ENCODE data around the gene IL17RB. TPM values are rescaled to one million over a fixed set of nuclear protein-coding genes. Genes with fewer than 3 reads are reported as not detected.

IL17RB gene
- total RNA-seq, 4 donors from 2014 or later, result 0.71 to 2.5 (median 1.6) TPM

DNA sequence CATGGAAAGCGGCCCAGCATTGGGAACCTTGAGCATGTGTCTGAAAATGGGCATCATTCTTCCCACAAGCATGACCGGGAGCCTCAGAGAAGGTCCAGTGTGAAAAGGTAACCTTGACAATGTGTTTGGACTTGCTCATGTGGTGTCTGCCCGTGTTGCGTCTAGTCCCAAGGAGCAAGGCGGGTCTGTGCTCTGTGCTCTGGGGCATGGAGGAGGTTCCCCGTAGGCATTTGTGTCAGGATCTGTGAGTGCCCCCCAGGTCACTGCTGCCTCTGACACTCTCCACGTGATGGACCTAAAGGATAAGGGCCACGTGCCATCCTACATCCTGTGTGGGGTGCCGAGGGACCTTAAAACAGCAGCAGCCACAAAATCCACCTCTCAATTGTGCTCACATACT lies 45.0 kb upstream of the IL17RB start:
- no peak for TF ChIP-seq POLR2A (IDR thresholded peaks at IDR 0.05)
- TF ChIP-seq, protein P1, sequence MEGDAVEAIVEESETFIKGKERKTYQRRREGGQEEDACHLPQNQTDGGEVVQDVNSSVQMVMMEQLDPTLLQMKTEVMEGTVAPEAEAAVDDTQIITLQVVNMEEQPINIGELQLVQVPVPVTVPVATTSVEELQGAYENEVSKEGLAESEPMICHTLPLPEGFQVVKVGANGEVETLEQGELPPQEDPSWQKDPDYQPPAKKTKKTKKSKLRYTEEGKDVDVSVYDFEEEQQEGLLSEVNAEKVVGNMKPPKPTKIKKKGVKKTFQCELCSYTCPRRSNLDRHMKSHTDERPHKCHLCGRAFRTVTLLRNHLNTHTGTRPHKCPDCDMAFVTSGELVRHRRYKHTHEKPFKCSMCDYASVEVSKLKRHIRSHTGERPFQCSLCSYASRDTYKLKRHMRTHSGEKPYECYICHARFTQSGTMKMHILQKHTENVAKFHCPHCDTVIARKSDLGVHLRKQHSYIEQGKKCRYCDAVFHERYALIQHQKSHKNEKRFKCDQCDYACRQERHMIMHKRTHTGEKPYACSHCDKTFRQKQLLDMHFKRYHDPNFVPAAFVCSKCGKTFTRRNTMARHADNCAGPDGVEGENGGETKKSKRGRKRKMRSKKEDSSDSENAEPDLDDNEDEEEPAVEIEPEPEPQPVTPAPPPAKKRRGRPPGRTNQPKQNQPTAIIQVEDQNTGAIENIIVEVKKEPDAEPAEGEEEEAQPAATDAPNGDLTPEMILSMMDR (IDR thresholded peaks at IDR 0.05), result no peak

DNA sequence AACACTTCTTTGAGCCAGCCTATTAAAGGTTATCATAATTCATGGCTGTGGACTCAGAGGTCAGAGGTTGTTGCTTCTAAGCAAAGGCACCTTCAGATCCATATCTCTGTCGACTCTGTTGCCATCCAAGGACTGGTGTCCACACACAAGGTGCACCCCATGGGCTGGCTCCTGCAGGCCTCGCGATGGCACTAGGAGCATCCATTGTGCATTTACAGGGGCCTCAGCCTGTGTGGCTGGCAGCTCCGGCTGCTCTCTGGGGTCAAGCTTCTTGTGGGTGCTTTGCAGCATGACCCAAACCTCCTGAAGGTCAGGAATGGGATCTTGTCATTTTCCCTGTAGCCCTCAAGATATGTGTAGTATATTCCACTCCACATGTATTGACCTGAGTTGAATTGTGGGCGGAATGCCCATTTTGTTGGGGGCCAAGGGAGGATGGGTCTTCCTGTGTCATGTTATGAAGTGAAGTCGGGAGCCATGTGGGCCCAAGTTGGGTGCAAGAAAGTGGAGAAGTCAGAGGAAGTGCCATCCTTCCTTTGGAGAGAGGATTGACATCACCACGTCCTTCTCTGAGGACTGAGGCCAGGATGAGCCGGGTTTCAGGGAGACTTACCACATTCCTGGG lies 44.0 kb upstream of the IL17RB start:
- no peak for DNase-seq
- peaks cover 6 to 14% of the 10 kb centered on the region in 2 donors for H3K4me1 ChIP-seq
- intact Hi-C loops (cut with DNase I), result no loop called here
- 93 to 96% methylated on average over 8 of the region's 8 CpGs for WGBS, 2 donors
- H3K27ac ChIP-seq, result no peak overlapping the region
- no peaks in the 10 kb centered on the region for H3K36me3 ChIP-seq
- H3K4me3 ChIP-seq (replicated peaks in 1 of 3), result no peak overlapping the region
- no peak for TF ChIP-seq POLR2A (IDR thresholded peaks at IDR 0.05)
- TF ChIP-seq, protein P1 (IDR thresholded peaks at IDR 0.05), result no peak
- H3K27me3 ChIP-seq, result no peaks in the 10 kb centered on the region
- H3K9me3 ChIP-seq, result no peaks in the 10 kb centered on the region

More for the DNA sequence above, 45.0 kb upstream of the IL17RB start:
- DNase-seq, result no peak
- intact Hi-C loops (cut with DNase I), result no loop called here
- Histone ChIP-seq H3K27me3 (no peaks in the 10 kb centered on the region), H3K36me3 (no peaks in the 10 kb centered on the region), H3K27ac (no peak overlapping the region), H3K4me1 (peaks cover 6 to 14% of the 10 kb centered on the region in 2 donors), H3K9me3 (no peaks in the 10 kb centered on the region), H3K4me3 (replicated peaks in 1 of 3) (no peak overlapping the region)
- 95 to 98% methylated on average over 9 of the region's 9 CpGs for WGBS, 2 donors

DNA sequence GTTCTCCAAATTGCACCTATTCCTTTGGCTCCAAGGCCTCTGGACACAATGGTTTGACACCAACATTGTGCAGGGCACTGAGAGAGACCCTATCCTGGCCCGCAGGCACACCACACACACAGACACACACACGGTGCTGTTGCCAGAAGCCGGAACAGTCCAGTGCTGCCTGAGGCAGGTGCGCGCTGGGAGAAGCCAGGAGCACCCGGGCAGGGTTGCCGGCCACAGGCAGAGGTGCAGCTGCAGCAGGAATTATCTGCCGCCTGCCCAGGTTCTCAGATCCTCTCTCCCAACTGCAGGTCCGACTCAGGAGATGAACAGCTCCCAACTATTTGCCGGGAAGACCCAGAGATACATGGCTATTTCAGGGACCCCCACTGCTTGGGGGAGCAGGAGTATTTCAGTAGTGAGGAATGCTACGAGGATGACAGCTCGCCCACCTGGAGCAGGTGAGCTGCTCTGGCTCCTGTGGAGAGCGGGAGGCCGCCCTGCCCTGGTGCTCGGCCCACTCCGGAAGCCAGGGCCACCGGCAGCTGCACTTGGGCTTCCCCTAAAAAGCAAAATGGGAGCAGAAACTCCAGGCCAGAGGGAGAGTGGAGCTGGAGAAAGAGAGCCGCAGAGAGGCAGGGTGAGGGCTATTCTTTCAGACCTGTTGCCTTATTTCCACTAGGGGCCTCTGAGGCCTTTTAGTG lies 43.1 kb upstream of the IL17RB start:
- Histone ChIP-seq H3K9me3 (no peaks in the 10 kb centered on the region), H3K27ac (peak overlapping the region in 1 of 3 donors; percentile 56), H3K36me3 (no peaks in the 10 kb centered on the region), H3K27me3 (no peaks in the 10 kb centered on the region), H3K4me1 (peaks cover 6 to 14% of the 10 kb centered on the region in 2 donors), H3K4me3 (replicated peaks in 1 of 3) (no peak overlapping the region)
- intact Hi-C loops (cut with DNase I), result no loop called here
- TF ChIP-seq, protein P1 (IDR thresholded peaks at IDR 0.05), result peak in 1 of 6 experiments; percentile 4
- TF ChIP-seq POLR2A (IDR thresholded peaks at IDR 0.05), result no peak
- WGBS, 2 donors, result 89 to 96% methylated on average over 5 to 16 of the region's 18 CpGs
- DNase-seq, result no peak

- 40 to 45% methylated on average over 18 to 20 of the region's 20 CpGs for WGBS, 2 donors
- no peaks in the 10 kb centered on the region for H3K36me3 ChIP-seq
- H3K4me1 ChIP-seq, result peaks cover 6 to 14% of the 10 kb centered on the region in 2 donors
- H3K27ac ChIP-seq, result peak overlapping the region in 2 of 3 donors; percentile 21 to 56
- TF ChIP-seq, protein P1 (IDR thresholded peaks at IDR 0.05), result no peak
- TF ChIP-seq POLR2A (IDR thresholded peaks at IDR 0.05), result no peak
- H3K27me3 ChIP-seq, result no peaks in the 10 kb centered on the region
- H3K9me3 ChIP-seq, result no peaks in the 10 kb centered on the region
- intact Hi-C loops (cut with DNase I), result no loop called here
- DNase-seq, result peak; percentile 80 to 84
- H3K4me3 ChIP-seq (replicated peaks in 1 of 3), result no peak overlapping the region
Observed at GRCh38 chr3:53803816-53804695, 42.3 kb upstream of the IL17RB start.
